WERI-Rb-1 (cell line): ENCODE data around the gene TANK.

ENCODE experiments used
- DNase-seq: peaks from one replicate; pipeline ENCODE4 v3.0.0-alpha.2; 2020
- H3K27ac ChIP-seq: fragments of 250-450 bp; sonication (Bioruptor Pico); 2 replicates; pipeline ENCODE4 v1.5.1; 2020; ENCODE audit warnings: mild to moderate bottlenecking, moderate library complexity
- H3K27me3 ChIP-seq: fragments of 250-450 bp; sonication (Bioruptor Pico); 2 replicates; pipeline ENCODE4 v1.5.1; 2021; ENCODE audit warnings: mild to moderate bottlenecking, low read depth, moderate library complexity; ENCODE audit not compliant: insufficient read depth, severe bottlenecking
- H3K36me3 ChIP-seq: fragments of 250-450 bp; sonication (Bioruptor Pico); 2 replicates; pipeline ENCODE4 v1.5.1; 2020; ENCODE audit warnings: mild to moderate bottlenecking, moderate library complexity
- H3K4me3 ChIP-seq: 2 replicates; pipeline ENCODE4 v1.5.1; 2011; ENCODE audit warnings: low read depth, mild to moderate bottlenecking, control low read depth, low read length
- H3K9me3 ChIP-seq: fragments of 250-450 bp; sonication (Bioruptor Pico); 2 replicates; pipeline ENCODE4 v1.5.1; 2021; ENCODE audit warnings: mild to moderate bottlenecking, moderate library complexity; ENCODE audit not compliant: severe bottlenecking
- TF ChIP-seq, protein P1 (sequence below): IDR thresholded peaks from 2 replicates; pipeline ENCODE4 v1.5.1; 2011; ENCODE audit warnings: low read depth, mild to moderate bottlenecking, control low read depth, inconsistent platforms, low read length

Gene TANK, protein sequence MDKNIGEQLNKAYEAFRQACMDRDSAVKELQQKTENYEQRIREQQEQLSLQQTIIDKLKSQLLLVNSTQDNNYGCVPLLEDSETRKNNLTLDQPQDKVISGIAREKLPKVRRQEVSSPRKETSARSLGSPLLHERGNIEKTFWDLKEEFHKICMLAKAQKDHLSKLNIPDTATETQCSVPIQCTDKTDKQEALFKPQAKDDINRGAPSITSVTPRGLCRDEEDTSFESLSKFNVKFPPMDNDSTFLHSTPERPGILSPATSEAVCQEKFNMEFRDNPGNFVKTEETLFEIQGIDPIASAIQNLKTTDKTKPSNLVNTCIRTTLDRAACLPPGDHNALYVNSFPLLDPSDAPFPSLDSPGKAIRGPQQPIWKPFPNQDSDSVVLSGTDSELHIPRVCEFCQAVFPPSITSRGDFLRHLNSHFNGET

DNA sequence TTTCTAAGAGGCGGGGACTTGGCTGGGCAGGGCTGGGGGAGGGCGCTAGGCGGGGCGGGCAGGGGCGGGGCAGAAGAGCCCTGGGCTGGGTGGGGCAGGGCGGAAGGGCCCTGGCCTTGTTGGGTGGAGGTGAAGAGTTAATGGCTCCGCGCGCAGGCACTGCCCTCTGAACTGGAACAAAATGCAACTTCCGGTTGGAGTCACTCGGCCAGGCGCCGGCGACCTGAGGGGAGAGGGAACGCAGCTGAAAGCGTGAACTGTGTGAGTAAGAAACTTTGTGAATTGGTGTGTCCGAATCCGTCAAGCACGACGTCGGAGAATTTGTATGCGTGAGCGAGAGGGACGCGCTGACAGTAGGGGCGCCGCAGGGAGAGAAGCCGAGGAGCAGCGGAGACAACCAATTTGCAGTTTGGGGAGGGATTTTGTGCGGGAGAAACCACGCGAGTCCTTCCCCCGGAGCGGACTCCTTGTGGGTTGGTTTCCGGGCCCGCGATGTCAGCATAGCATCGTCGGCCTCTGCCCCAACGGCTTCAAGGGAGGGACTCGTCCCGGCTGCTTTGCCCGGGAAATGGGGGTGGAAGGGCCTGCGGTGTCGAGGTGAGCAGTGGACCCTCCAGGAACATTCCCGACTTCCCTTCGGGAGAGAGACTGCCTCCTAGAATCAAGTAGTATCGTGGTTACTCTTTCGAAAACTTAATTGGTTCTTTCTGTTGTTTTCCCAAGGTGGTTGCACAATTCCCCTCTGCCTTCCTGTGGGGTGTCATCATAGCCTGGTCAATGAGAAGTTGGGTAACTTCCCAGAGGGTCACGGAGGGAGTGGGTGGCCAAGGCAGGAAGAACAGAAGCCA is at the start of gene TANK:
TSS of gene TANK (plus strand) at position 203 of the 848 bp plus-strand sequence. CDS start 19,235 bp downstream, outside the sequence.
- Histone ChIP-seq H3K9me3 (no peaks in the 10 kb centered on the region), H3K27ac (peak within 1 kb of the TSS; percentile 86), H3K36me3 (peaks cover 17% of the 10 kb centered on the region), H3K4me3 (peak within 1 kb of the TSS; percentile 100), H3K27me3 (no peaks in the 10 kb centered on the region)
- peak; percentile 92 for DNase-seq
- TF ChIP-seq, protein P1, sequence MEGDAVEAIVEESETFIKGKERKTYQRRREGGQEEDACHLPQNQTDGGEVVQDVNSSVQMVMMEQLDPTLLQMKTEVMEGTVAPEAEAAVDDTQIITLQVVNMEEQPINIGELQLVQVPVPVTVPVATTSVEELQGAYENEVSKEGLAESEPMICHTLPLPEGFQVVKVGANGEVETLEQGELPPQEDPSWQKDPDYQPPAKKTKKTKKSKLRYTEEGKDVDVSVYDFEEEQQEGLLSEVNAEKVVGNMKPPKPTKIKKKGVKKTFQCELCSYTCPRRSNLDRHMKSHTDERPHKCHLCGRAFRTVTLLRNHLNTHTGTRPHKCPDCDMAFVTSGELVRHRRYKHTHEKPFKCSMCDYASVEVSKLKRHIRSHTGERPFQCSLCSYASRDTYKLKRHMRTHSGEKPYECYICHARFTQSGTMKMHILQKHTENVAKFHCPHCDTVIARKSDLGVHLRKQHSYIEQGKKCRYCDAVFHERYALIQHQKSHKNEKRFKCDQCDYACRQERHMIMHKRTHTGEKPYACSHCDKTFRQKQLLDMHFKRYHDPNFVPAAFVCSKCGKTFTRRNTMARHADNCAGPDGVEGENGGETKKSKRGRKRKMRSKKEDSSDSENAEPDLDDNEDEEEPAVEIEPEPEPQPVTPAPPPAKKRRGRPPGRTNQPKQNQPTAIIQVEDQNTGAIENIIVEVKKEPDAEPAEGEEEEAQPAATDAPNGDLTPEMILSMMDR, result no peak

DNA sequence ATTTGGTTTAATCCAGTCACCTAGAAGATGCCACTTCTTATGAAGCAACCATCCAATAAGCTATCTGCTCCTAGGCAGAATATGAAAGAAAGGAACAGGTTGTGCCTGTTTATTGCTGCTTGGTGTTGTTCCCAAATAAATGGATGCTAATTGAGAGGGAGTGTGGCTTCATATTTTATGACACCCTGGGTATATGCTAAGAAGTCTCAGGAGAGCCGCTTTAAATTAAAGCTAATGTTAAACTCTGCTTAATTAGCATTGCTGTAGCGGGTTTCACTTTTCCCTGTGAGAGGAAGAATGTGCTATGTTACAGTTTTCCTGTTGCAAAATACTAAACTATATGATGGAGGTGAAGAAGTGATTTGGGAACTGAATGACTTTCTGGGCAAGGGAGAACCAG is 48.7 kb upstream of the TANK start:
- no peak overlapping the region for H3K4me3 ChIP-seq
- no peaks in the 10 kb centered on the region for H3K36me3 ChIP-seq
- H3K9me3 ChIP-seq, result no peaks in the 10 kb centered on the region
- TF ChIP-seq, protein P1, result no peak
- no peaks in the 10 kb centered on the region for H3K27me3 ChIP-seq
- no peak for DNase-seq
- H3K27ac ChIP-seq, result no peak overlapping the region

DNA sequence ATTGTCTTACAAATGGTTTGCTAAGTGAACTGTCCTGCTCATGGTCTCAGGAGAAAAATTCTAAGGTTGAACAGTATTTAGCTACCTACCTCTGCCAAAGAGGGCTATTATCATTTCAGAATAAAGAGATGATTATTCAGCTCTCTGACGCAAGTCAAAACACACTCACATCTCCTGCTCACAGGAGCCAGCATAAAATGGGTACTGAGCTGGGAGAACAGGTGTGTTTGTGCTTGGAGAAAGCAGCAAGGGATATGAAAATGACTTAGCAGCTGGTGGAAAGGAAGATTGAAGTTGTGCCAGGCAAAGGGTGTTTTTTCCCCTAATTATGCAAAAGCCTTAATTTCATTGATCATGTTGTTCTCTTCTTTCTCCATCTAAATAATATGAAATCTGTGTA is 47.3 kb upstream of the TANK start:
- H3K4me3 ChIP-seq, result no peak overlapping the region
- no peaks in the 10 kb centered on the region for H3K36me3 ChIP-seq
- no peaks in the 10 kb centered on the region for H3K27me3 ChIP-seq
- H3K9me3 ChIP-seq, result no peaks in the 10 kb centered on the region
- no peak for DNase-seq
- TF ChIP-seq, protein P1, result no peak
- H3K27ac ChIP-seq, result no peak overlapping the region

DNA sequence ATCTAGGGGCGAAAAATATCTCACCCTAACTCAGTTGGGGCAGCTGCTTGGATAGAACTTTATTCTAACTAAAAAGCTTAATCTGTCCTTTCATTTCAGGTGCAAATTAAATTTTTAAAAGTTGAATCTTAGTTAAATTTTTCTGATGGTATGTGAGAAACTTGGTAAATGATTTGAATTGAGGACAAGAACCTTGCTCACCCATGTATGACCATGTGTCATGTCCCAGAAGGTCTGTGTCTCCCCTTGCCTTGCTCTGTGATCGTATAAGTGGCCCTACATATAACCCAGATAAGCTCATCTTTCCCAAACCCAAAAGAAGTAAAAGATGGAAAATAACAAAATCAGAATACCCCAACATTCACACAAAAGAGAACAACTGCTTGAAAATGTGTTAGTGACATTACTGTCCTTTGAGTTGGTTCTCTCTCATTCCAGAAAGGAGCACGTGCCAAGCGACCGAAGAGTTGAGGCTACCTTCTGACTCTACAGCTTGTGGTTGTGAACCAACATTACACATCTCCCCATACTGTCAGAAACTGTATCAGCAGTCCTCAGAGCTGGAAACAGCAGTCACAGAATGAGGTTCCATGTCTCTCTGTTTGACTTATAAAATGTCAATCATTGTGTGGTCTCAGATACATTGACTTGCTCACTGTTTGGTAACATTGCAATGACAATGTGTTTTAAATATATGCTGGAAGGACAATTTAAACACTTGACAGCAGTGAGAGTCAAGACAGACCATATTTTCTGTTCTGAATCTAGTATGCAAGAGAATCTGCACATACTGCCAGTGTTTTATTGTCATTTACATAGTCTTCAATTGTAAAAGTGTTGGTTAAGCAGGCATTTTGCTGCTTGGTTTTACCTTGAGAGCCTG is 46.3 kb upstream of the TANK start:
- H3K9me3 ChIP-seq, result no peaks in the 10 kb centered on the region
- no peak for DNase-seq
- TF ChIP-seq, protein P1, result no peak
- no peaks in the 10 kb centered on the region for H3K27me3 ChIP-seq
- no peak overlapping the region for H3K4me3 ChIP-seq
- no peak overlapping the region for H3K27ac ChIP-seq
- no peaks in the 10 kb centered on the region for H3K36me3 ChIP-seq

DNA sequence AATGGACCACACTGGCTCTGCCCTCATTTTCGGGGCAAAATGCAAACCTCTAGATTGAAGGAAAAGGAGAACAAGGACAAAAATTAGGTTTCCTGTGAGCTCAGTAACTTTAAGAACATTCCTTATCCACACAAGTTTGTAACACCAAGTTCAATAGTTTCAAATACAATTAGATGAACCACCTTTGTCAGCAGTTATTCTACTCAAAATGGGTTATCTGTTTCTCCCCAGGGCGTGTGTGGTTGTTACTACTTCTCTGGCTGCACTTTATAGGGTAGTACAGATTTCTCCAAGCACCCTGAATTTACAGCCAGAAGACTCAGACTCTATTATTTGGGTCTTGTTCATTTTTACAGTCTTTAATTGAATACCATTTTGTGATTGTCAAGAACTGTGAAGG is 45.0 kb upstream of the TANK start:
- H3K36me3 ChIP-seq, result no peaks in the 10 kb centered on the region
- no peak overlapping the region for H3K27ac ChIP-seq

More for the DNA sequence above, 45.0 kb upstream of the TANK start:
- TF ChIP-seq, protein P1, result no peak
- no peaks in the 10 kb centered on the region for H3K27me3 ChIP-seq
- DNase-seq, result no peak
- H3K4me3 ChIP-seq, result no peak overlapping the region
- H3K9me3 ChIP-seq, result no peaks in the 10 kb centered on the region
